KG1 (cell line): ENCODE data around the gene VWCE.
"Not testable (repeated sequence)": the region's sequence is repeated elsewhere in the genome, so short reads cannot be mapped to it uniquely, and the experiment has no call there.

Source experiments
- DNase-seq: peaks from one replicate; lab custom pipeline; 2025; lab: John Stamatoyannopoulos, UW

The VWCE gene

GRCh38 chr11:61252332-61252731 is 42.8 kb downstream of the VWCE start:
- not testable (repeated sequence) for DNase-seq

DNA sequence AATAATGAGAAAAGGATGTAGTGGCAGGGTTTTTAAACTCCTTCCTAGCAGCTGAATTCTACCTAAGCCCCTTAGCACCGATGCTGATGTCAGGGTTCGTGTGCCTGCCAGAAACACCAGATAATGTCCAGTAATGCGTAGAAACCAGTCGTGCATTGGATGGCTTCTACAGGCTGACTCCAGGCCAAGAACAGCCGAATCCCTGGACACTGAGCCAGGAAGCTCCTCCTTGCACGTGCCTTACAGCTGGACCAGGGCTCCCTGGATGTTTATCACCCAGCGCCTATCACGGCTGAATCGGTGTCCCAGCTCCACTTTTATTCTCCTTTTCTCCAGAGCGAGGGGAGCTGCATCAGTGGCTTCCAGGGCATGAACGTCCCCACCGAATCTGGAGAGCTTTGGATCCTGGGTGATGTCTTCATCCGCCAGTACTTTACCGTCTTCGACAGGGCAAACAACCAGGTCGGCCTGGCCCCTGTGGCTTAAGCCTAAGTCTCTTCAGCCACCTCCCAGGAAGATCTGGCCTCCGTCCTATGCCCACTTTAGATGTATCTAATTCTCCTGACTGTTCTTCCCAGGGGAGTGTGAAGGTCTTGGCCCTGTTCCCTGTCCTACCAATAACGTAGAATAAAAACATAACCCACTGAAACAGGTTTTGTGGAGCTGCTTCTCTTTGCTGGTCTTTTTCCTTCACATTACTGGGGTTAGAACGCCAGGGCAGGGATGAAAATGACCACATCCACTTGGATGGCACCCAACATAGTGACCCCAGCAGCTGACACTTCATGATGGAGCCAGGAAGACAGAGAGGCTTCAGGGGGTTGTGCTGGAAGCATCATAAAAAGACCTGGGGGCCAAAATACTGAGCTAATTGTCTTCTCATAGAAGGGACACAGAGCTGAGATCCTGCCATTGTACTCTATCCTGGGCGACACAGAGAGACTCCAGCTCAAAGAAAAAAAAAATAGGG is 44.0 kb downstream of the VWCE start:
- not testable (repeated sequence) for DNase-seq

GRCh38 chr11:61249201-61249600 is 45.9 kb downstream of the VWCE start:
- not testable (repeated sequence) for DNase-seq

- DNase-seq, result not testable (repeated sequence)
Observed at GRCh38 chr11:61248071-61248470, 47.0 kb downstream of the VWCE start.

DNA sequence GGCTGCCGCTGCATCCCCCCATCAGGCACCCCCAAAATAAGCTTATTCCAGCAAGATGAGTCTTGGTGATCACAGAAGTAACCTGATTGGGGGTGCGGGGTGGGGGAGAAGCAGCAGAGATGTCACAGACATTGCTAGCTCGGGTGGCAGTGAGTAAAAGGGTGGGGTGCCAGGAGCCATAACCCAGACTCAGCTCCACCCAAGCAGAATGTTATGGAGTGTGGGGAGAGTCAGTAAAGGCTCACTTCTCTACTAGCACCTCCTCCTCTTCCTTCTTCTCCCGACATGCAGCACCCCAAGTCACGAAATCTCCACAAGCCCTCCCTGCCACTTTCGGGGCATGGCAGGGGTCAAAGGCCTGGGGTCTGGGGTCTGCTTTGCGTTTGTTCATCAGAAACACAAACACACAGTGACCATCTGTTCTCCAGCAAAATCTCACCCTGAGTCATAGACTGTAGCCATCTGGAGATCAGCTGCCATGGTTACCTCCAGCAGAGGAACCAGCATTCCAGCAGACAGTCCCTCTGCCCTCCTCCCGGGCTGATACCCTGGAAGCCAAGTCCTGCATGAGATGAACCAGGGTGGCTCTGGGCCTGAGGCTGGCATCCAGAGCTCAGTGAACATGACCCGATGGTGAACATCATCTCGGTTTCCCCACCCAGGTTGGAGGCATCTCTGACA is 49.7 kb downstream of the VWCE start:
- not testable (repeated sequence) for DNase-seq

DNA sequence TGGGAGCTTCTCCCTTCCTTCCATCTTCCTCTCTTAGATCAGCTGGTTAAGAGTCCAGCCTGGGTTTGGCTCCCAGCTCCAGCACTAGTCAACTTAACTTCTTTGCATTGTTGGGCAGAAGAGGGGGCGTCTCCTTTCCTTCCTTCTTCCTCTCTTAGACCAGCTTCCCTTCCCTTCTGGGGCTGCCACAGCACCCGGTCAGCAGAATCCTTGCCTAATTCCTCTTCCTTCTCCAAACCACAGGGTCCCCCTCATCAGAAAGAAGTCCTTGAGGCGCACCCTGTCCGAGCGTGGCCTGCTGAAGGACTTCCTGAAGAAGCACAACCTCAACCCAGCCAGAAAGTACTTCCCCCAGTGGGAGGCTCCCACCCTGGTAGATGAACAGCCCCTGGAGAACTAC is 53.6 kb downstream of the VWCE start:
- not testable (repeated sequence) for DNase-seq

DNA sequence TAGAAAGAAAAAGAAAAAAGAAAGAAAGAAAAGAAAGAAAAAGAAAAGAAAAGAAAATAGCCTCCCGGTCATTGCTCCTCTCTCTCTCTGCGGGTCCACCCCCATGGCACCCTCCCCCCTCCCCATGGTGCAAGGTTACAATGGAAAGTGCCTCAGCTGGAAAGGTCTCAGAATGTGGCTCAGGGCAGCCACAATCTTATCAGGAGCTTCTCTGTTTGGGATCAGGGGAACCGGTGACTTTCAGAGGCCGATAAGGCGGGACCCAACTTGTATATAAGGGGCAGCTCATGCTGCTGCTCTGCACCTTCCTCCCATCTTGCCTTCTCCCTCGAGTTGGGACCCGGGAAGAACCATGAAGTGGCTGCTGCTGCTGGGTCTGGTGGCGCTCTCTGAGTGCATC is 54.2 kb downstream of the VWCE start, which contains the start of gene PGA5:
Gene PGA5, plus strand, starts transcription at position 301 of the 400 bp plus-strand sequence. Its CDS starts 52 bp downstream, at position 353.
- DNase-seq, result not testable (repeated sequence)

- DNase-seq, result not testable (repeated sequence)
Observed at GRCh38 chr11:61240288-61240687, 54.8 kb downstream of the VWCE start.

DNA sequence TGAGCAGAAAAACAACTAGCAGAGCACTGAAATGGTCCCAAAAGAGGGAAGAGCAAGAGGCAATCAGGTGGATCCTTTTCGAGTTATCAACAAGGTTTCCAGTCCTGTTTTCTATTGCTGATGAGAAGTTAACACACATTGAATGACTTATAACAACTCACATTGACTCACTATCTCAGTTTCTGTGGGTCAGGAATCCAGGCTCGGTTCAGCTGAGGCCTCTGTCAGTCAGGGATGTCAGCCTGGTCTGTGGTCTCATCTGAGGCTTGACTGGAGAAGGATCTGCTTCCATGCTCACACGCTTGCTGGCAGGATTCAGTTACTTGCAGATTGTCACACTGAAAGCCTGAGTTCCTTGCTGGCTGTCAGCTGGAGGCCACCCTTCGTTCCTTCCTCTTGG is 58.0 kb downstream of the VWCE start:
- DNase-seq, result not testable (repeated sequence)

GRCh38 chr11:61232548-61233145 is 62.5 kb downstream of the VWCE start:
- DNase-seq, result not testable (repeated sequence)

GRCh38 chr11:61231585-61231984 is 63.5 kb downstream of the VWCE start:
- DNase-seq, result not testable (repeated sequence)

- DNase-seq, result not testable (repeated sequence)
Observed at GRCh38 chr11:61231033-61231432, 64.1 kb downstream of the VWCE start.

DNA sequence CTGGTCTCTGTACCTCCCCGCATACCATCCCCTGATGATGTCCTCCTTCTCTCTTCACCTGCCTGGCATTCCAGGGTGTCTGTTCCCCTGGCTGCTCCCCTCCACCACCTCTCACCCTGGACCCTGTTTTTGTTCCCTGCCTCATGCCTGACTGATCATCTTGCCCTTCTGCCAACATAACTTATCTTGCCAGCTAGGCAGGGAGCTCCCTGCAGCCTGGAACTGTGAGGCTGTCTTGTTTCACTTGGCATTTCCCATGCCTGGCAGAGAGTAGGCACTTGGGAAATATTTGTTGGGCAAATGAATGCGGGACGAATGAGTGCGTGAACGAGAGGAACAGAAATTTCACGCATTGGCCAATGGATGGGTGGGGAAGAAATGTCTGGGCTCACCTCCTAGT is 65.7 kb downstream of the VWCE start:
- DNase-seq, result not testable (repeated sequence)

DNA sequence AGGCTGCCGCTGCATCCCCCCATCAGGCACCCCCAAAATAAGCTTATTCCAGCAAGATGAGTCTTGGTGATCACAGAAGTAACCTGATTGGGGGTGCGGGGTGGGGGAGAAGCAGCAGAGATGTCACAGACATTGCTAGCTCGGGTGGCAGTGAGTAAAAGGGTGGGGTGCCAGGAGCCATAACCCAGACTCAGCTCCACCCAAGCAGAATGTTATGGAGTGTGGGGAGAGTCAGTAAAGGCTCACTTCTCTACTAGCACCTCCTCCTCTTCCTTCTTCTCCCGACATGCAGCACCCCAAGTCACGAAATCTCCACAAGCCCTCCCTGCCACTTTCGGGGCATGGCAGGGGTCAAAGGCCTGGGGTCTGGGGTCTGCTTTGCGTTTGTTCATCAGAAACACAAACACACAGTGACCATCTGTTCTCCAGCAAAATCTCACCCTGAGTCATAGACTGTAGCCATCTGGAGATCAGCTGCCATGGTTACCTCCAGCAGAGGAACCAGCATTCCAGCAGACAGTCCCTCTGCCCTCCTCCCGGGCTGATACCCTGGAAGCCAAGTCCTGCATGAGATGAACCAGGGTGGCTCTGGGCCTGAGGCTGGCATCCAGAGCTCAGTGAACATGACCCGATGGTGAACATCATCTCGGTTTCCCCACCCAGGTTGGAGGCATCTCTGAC is 68.5 kb downstream of the VWCE start:
- DNase-seq, result not testable (repeated sequence)

GRCh38 chr11:61222692-61223091 is 72.4 kb downstream of the VWCE start:
- DNase-seq, result not testable (repeated sequence)

DNA sequence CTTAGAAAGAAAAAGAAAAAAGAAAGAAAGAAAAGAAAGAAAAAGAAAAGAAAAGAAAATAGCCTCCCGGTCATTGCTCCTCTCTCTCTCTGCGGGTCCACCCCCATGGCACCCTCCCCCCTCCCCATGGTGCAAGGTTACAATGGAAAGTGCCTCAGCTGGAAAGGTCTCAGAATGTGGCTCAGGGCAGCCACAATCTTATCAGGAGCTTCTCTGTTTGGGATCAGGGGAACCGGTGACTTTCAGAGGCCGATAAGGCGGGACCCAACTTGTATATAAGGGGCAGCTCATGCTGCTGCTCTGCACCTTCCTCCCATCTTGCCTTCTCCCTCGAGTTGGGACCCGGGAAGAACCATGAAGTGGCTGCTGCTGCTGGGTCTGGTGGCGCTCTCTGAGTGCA is 73.1 kb downstream of the VWCE start, which contains the start of gene PGA4:
Gene PGA4, plus strand, starts transcription at position 301 of the 400 bp plus-strand sequence. Its CDS starts 54 bp downstream, at position 355.
- DNase-seq, result not testable (repeated sequence)

DNA sequence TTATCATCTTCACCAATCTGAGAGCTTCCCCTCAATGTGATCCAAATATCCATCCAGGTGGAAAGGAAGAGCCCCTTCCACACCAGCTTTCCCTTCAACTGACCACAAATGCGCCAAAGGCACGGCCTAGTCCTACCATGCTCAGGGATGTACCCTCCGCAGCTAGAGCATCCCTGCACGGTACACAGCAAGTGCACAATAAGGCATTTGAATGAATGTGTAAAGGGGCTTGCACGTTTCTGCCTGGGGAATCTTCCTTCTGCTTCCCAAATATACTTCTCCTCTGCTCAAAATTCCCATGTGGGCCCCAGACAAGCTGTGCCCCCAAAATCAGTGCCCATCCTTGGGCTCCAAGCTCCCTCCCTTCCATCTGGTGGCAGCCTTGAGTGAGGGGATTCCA is 76.1 kb downstream of the VWCE start:
- DNase-seq, result not testable (repeated sequence)

- DNase-seq, result not testable (repeated sequence)
Observed at GRCh38 chr11:61218306-61218705, 76.8 kb downstream of the VWCE start.

DNA sequence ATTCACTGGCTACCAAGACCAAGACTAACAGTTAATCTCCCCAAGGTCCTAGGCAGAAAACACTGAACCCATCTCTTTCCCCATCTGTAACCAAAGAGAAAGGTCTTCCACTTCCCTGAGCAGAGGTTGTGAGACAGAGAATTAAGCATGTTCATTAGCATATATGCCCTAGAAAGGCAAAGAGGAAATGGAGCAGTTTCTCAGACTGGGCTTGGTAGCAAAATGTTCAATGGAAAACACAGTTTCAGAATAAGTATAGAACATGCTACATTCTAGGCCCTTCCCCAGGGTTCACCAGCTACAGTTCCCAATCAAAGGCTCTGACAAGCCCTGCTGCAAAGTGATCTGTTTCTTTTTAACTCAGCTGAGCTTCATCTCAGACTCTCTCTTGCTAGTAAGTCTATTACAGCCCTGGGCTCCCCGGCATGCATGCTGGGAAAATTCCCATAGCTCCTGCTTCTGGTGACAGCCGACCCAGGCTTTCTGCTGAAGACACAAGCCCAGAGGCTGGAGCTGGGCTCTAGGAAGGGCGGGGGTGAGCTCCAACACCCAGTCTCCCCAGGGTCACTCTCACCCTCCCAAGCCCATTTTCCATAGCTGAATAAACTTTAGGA is 81.3 kb downstream of the VWCE start:
- not testable (repeated sequence) for DNase-seq

DNA sequence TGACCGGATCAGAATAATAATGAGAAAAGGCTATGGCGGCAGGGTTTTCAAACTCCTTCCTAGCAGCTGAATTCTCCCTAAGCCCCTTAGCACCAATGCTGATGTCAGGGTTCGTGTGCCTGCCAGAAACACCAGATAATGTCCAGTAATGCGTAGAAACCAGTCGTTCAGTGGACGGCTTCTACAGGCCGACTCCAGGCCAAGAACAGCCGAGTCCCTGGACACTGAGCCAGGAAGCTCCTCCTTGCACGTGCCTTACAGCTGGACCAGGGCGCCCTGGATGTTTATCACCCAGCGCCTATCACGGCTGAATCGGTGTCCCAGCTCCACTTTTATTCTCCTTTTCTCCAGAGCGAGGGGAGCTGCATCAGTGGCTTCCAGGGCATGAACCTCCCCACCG is 82.9 kb downstream of the VWCE start:
- not testable (repeated sequence) for DNase-seq

GRCh38 chr11:61211327-61211952 is 83.7 kb downstream of the VWCE start:
- DNase-seq, result not testable (repeated sequence)
